Prostate gland (tissue), 2 donors: ENCODE measurements around the gene ERBIN.

Source experiments
- POLR2A ChIP-seq: fragments of 450-650 bp; IDR thresholded peaks from one replicate; pipeline ENCODE4 v1.6.1; 2016; ENCODE audit warnings: antibody characterized with exemption, mild to moderate bottlenecking
- POLR2AphosphoS5 ChIP-seq: sonication (generic); formaldehyde crosslinking; IDR thresholded peaks from one replicate; pipeline ENCODE4 v1.6.1; 2017; ENCODE audit warnings: antibody characterized with exemption
- TF ChIP-seq, protein P1 (sequence below), 4 experiments: fragments of 200-600 bp in 2 of 4; fragments of 450-650 bp in 2 of 4; sonication (generic) in 2 of 4; IDR thresholded peaks; 1 replicate in 3 of 4; 2 replicates in 1 of 4; pipeline ENCODE4 v1.5.1; 2016 to 2019; ENCODE audit warnings: antibody characterized with exemption in 4 of 4, mild to moderate bottlenecking in 2 of 4, moderate library complexity in 2 of 4

GRCh38 chr5:65914641-65915196 lies 11.7 kb upstream of the ERBIN start:
- TF ChIP-seq, protein P1, sequence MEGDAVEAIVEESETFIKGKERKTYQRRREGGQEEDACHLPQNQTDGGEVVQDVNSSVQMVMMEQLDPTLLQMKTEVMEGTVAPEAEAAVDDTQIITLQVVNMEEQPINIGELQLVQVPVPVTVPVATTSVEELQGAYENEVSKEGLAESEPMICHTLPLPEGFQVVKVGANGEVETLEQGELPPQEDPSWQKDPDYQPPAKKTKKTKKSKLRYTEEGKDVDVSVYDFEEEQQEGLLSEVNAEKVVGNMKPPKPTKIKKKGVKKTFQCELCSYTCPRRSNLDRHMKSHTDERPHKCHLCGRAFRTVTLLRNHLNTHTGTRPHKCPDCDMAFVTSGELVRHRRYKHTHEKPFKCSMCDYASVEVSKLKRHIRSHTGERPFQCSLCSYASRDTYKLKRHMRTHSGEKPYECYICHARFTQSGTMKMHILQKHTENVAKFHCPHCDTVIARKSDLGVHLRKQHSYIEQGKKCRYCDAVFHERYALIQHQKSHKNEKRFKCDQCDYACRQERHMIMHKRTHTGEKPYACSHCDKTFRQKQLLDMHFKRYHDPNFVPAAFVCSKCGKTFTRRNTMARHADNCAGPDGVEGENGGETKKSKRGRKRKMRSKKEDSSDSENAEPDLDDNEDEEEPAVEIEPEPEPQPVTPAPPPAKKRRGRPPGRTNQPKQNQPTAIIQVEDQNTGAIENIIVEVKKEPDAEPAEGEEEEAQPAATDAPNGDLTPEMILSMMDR (IDR thresholded peaks at IDR 0.05): no peak
- TF ChIP-seq POLR2AphosphoS5: no peak
- no peak for TF ChIP-seq POLR2A
